ENCODE measurements around the gene GATM. TPM values are rescaled to one million over a fixed set of nuclear protein-coding genes. Genes with fewer than 3 reads are reported as not detected.

The GATM gene
- total and polyA plus RNA-seq, 2 of the 8 experiments (the other 6 are each of a cell fraction or from before 2014, with no cell fraction given) = 10.2 to 15.1 TPM

- Histone ChIP-seq H2BK5ac (ENCODE audit: low read depth, low read length) (no peak overlapping the region), H3K4me3 (ENCODE audit: extremely low read depth in 1 of 4, insufficient read depth in 2 of 4, low read depth in 3 of 4, low read length in 4 of 4) (no peak overlapping the region), H4K20me1 (replicated peaks in 1 of 2; ENCODE audit: control insufficient read depth in 1 of 2, insufficient read depth in 2 of 2, low read length in 2 of 2) (no peaks in the 10 kb centered on the region), H4K91ac (replicated peaks; ENCODE audit: insufficient read length, low read length) (no peak overlapping the region), H3K9me3 (ENCODE audit: insufficient read depth in 2 of 2, low read depth in 1 of 2, low read length in 1 of 2) (peaks cover 0 to 3% of the 10 kb centered on the region in 2 experiments; a peak in 1 of 4 replicates), H2AK5ac (ENCODE audit: low read depth, low read length) (no peak overlapping the region), H3K79me1 (ENCODE audit: low read depth, low read length) (no peaks in the 10 kb centered on the region), H3K23ac (ENCODE audit: insufficient read length) (no peak overlapping the region), H2BK120ac (replicated peaks; ENCODE audit: low read depth, low read length) (no peak overlapping the region), H3K36me3 (ENCODE audit: control insufficient read depth in 2 of 4, insufficient read depth in 4 of 4, low read length in 3 of 4) (no peaks in the 10 kb centered on the region), H3K79me2 (ENCODE audit: control insufficient read depth in 1 of 2, insufficient read depth in 2 of 2, low read length in 2 of 2) (no peaks in the 10 kb centered on the region), H3K18ac (ENCODE audit: extremely low read depth, low read length) (no peak overlapping the region), H3K4ac (replicated peaks; ENCODE audit: insufficient read length, low read depth, low read length) (no peak overlapping the region), H4K8ac (ENCODE audit: extremely low read depth, insufficient read depth, low read length) (no peak overlapping the region), H2BK20ac (ENCODE audit: low read length) (no peak overlapping the region), H2AFZ (ENCODE audit: low read length) (no peak overlapping the region), H2BK15ac (ENCODE audit: low read length) (no peak overlapping the region), H3K27me3 (replicated peaks in 1 of 4; ENCODE audit: control insufficient read depth in 3 of 4, extremely low read depth in 1 of 4, insufficient read depth in 3 of 4, low read length in 3 of 4) (no peaks in the 10 kb centered on the region), H3K4me1 (replicated peaks in 1 of 4; ENCODE audit: control insufficient read depth in 3 of 4, insufficient read depth in 4 of 4, low read length in 3 of 4) (no peaks in the 10 kb centered on the region), H3K27ac (ENCODE audit: low read depth, low read length) (no peak overlapping the region), H3K23me2 (ENCODE audit: low read depth, low read length) (no peaks in the 10 kb centered on the region), H2BK12ac (ENCODE audit: low read depth, low read length) (no peak overlapping the region), H3K14ac (ENCODE audit: insufficient read length) (no peak overlapping the region), H3K56ac (replicated peaks; ENCODE audit: insufficient read length, low read depth, low read length) (no peak overlapping the region), H3K4me2 (ENCODE audit: insufficient read depth in 1 of 2, low read depth in 2 of 2, low read length in 2 of 2) (no peak overlapping the region), H4K5ac (ENCODE audit: insufficient read length, low read depth, low read length) (no peak overlapping the region), H3K9ac (replicated peaks in 1 of 4; ENCODE audit: extremely low read depth in 1 of 4, low read depth in 3 of 4, low read length in 3 of 4) (no peak overlapping the region)
- 85% methylated on average over 3 of the region's 3 CpGs; no CpG with 5 or more reads in 1 of the 2 experiments for WGBS, 2 experiments (ENCODE audit: extremely low coverage in 1 of 2, insufficient coverage in 1 of 2, insufficient read length in 1 of 2, insufficient replicate concordance in 2 of 2, low coverage in 1 of 2, low lambda C conversion rate in 2 of 2, missing lambda C conversion rate in 1 of 2)
- DNase-seq (ENCODE audit: low read depth in 1 of 2, low spot score in 2 of 2) (no peak), FAIRE-seq (no peak)
- CTCF ChIA-PET (ENCODE audit: partially characterized antibody) = interaction anchor here (0.9 to 1.6 kb wide), 3 partner anchors 14 to 117 kb away, joined by 3 to 6 read pairs (median 3); no protein-coding TSS in a partner anchor
- POLR2A ChIA-PET (ENCODE audit: partially characterized antibody) = no interaction called here
Measured at GRCh38 chr15:45320581-45321205, 57.7 kb downstream of the GATM start.

Data from H1 (cell line).